Mesendoderm (in vitro differentiated cells): Measurements from ENCODE around the gene ANK3.

Experiments
- DNase-seq: peaks from one replicate; pipeline ENCODE4 v3.0.0; 2013
- H2AK5ac ChIP-seq: 2 replicates; pipeline ENCODE4 v1.6.1; 2013; ENCODE audit warnings: low read length, inconsistent platforms
- H2BK120ac ChIP-seq: 2 replicates; pipeline ENCODE4 v1.6.1; 2013; ENCODE audit warnings: low read depth, mild to moderate bottlenecking, low read length, moderate library complexity, mixed read lengths
- H2BK15ac ChIP-seq: replicated peaks from 2 replicates; pipeline ENCODE4 v1.6.1; 2013; ENCODE audit warnings: low read depth, mild to moderate bottlenecking, moderate library complexity
- H2BK5ac ChIP-seq: 2 replicates; pipeline ENCODE4 v1.6.1; 2013; ENCODE audit warnings: low read length, inconsistent platforms
- H3K18ac ChIP-seq: 2 replicates; pipeline ENCODE4 v1.6.1; 2013; ENCODE audit warnings: mild to moderate bottlenecking, low read length, mixed read lengths
- H3K23ac ChIP-seq: one replicate; pipeline ENCODE4 v1.6.1; 2013; ENCODE audit warnings: low read length
- H3K27ac ChIP-seq: 2 replicates; pipeline ENCODE4 v1.5.1; 2013; ENCODE audit warnings: low read depth, mild to moderate bottlenecking, inconsistent platforms, low read length, moderate library complexity
- H3K27me3 ChIP-seq: 2 replicates; pipeline ENCODE4 v1.6.1; 2013; ENCODE audit warnings: low read length, control low read depth, mild to moderate bottlenecking, inconsistent platforms; ENCODE audit not compliant: insufficient read depth, poor library complexity
- H3K36me3 ChIP-seq: 2 replicates; pipeline ENCODE4 v1.6.1; 2013; ENCODE audit warnings: low read length, inconsistent platforms; ENCODE audit not compliant: control insufficient read depth, insufficient read depth
- H3K4ac ChIP-seq: one replicate; pipeline ENCODE4 v1.6.1; 2013; ENCODE audit warnings: low read depth, mild to moderate bottlenecking, low read length, moderate library complexity
- H3K4me1 ChIP-seq: 2 replicates; pipeline ENCODE4 v1.6.1; 2013; ENCODE audit warnings: low read depth, low read length, inconsistent platforms; ENCODE audit not compliant: control insufficient read depth
- H3K4me2 ChIP-seq: 2 replicates; pipeline ENCODE4 v1.6.1; 2013; ENCODE audit warnings: low read length
- H3K4me3 ChIP-seq: 2 replicates; pipeline ENCODE4 v1.5.1; 2013; ENCODE audit warnings: mild to moderate bottlenecking, low read length
- H3K56ac ChIP-seq: one replicate; pipeline ENCODE4 v1.6.1; 2013; ENCODE audit warnings: low read length
- H3K79me1 ChIP-seq: 2 replicates; pipeline ENCODE4 v1.6.1; 2013; ENCODE audit warnings: low read length, inconsistent platforms
- H3K79me2 ChIP-seq: 2 replicates; pipeline ENCODE4 v1.6.1; 2013; ENCODE audit warnings: mild to moderate bottlenecking, low read length; ENCODE audit not compliant: control insufficient read depth, insufficient read depth
- H3K9ac ChIP-seq: 2 replicates; pipeline ENCODE4 v1.6.1; 2013; ENCODE audit warnings: low read length, inconsistent platforms
- H4K5ac ChIP-seq: one replicate; pipeline ENCODE4 v1.6.1; 2013; ENCODE audit warnings: low read length
- H4K8ac ChIP-seq: one replicate; pipeline ENCODE4 v1.6.1; 2013; ENCODE audit warnings: low read depth, mild to moderate bottlenecking, control low read depth, low read length, moderate library complexity
- WGBS: extraction: QIAGEN DNeasy Blood & Tissue Kit; methylation state at CpG from one replicate; pipeline ENCODE4 v1.1.7; 2013; ENCODE audit warnings: low lambda C conversion rate, missing lambda C conversion rate; ENCODE audit not compliant: insufficient coverage; ENCODE audit errors: extremely low coverage; 5-methylcytosine and 5-hydroxymethylcytosine counted together

Gene ANK3

GRCh38 chr10:60043561-60044241 is 346.0 kb downstream of the ANK3 start:
- H3K27ac ChIP-seq, result no peak overlapping the region
- no CpG with 5 or more reads among the region's 6 CpGs for WGBS

GRCh38 chr10:60042914-60043313 is 346.8 kb downstream of the ANK3 start:
- Histone ChIP-seq H2BK120ac (no peak overlapping the region), H3K36me3 (no peaks in the 10 kb centered on the region), H3K79me1 (no peaks in the 10 kb centered on the region), H4K5ac (no peak overlapping the region), H3K27me3 (no peaks in the 10 kb centered on the region), H2BK5ac (no peak overlapping the region), H3K4me1 (no peaks in the 10 kb centered on the region), H3K56ac (no peak overlapping the region), H3K23ac (no peak overlapping the region), H3K4me3 (no peak overlapping the region), H3K4ac (no peak overlapping the region), H3K27ac (no peak overlapping the region), H4K8ac (no peak overlapping the region), H2BK15ac (no peak overlapping the region), H3K9ac (no peak overlapping the region), H2AK5ac (no peak overlapping the region), H3K79me2 (no peaks in the 10 kb centered on the region), H3K18ac (no peak overlapping the region), H3K4me2 (no peak overlapping the region)
- WGBS, result no CpG with 5 or more reads among the region's 2 CpGs
- DNase-seq, result no peak

More at GRCh38 chr10:60043561-60044241, 346.0 kb downstream of the ANK3 start:
- Histone ChIP-seq H2AK5ac (no peak overlapping the region), H3K4me2 (no peak overlapping the region), H3K9ac (no peak overlapping the region), H2BK5ac (no peak overlapping the region), H3K4me3 (no peak overlapping the region), H3K23ac (no peak overlapping the region), H3K56ac (no peak overlapping the region), H4K5ac (no peak overlapping the region), H2BK120ac (no peak overlapping the region), H3K27me3 (no peaks in the 10 kb centered on the region), H3K4ac (no peak overlapping the region), H3K79me2 (no peaks in the 10 kb centered on the region), H3K4me1 (no peaks in the 10 kb centered on the region), H3K36me3 (no peaks in the 10 kb centered on the region), H2BK15ac (no peak overlapping the region), H3K18ac (no peak overlapping the region), H4K8ac (no peak overlapping the region), H3K79me1 (no peaks in the 10 kb centered on the region)
- DNase-seq, result no peak

GRCh38 chr10:60042262-60042661 is 347.4 kb downstream of the ANK3 start:
- no peak overlapping the region for H3K4me2 ChIP-seq
- H3K56ac ChIP-seq, result no peak overlapping the region
- no peak overlapping the region for H3K23ac ChIP-seq
- H3K4me1 ChIP-seq, result no peaks in the 10 kb centered on the region
- H4K5ac ChIP-seq, result no peak overlapping the region
- H2BK15ac ChIP-seq, result no peak overlapping the region
- no peak overlapping the region for H3K27ac ChIP-seq
- H3K36me3 ChIP-seq, result no peaks in the 10 kb centered on the region
- H3K4ac ChIP-seq, result no peak overlapping the region
- H3K18ac ChIP-seq, result no peak overlapping the region
- H2BK120ac ChIP-seq, result no peak overlapping the region
- no peaks in the 10 kb centered on the region for H3K79me2 ChIP-seq
- no CpG with 5 or more reads among the region's 5 CpGs for WGBS
- no peak overlapping the region for H3K9ac ChIP-seq
- no peak overlapping the region for H2BK5ac ChIP-seq
- H3K27me3 ChIP-seq, result no peaks in the 10 kb centered on the region
- H4K8ac ChIP-seq, result no peak overlapping the region
- DNase-seq, result no peak
- no peaks in the 10 kb centered on the region for H3K79me1 ChIP-seq
- H2AK5ac ChIP-seq, result no peak overlapping the region
- H3K4me3 ChIP-seq, result no peak overlapping the region

DNA sequence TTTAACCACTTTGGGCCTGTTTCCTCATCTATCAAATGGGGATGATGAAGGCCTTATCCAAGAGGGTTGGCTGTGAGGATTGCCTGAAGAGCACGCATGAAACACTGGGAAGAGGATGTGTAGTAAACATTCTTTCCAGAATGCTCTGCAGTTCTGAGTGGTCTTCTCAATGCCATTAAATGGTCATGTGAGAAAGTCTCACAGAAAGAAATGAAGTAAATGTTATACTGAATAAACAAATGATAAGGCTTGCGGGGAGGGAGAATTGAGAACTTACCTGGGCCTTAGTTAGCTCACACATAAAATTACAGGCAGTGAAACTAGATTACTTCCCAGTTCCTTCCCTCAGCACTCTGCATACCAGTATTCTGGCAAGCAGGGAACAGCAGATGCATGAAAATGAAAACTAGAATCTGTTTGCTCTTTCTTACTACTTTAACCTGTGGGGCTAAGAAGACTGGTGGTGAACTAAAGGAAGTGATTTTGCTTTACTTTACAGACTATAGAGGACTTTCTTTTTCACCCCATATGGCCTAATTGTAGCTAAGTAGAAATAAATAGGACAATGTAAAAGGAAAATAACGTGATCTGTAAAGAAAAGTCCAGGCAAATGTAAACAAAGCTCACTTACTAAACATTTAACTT is 348.1 kb downstream of the ANK3 start:
- no peak overlapping the region for H4K8ac ChIP-seq
- no peak overlapping the region for H3K4me2 ChIP-seq
- H3K23ac ChIP-seq, result no peak overlapping the region
- no peak for DNase-seq
- no peak overlapping the region for H3K56ac ChIP-seq
- H4K5ac ChIP-seq, result no peak overlapping the region
- H3K27me3 ChIP-seq, result no peaks in the 10 kb centered on the region
- no peak overlapping the region for H3K4ac ChIP-seq
- no peak overlapping the region for H2BK5ac ChIP-seq
- no peak overlapping the region for H2BK120ac ChIP-seq
- H3K36me3 ChIP-seq, result no peaks in the 10 kb centered on the region
- no peaks in the 10 kb centered on the region for H3K4me1 ChIP-seq
- no peak overlapping the region for H2BK15ac ChIP-seq
- no CpG with 5 or more reads among the region's 3 CpGs for WGBS
- no peak overlapping the region for H3K18ac ChIP-seq
- H3K79me1 ChIP-seq, result no peaks in the 10 kb centered on the region
- no peak overlapping the region for H2AK5ac ChIP-seq
- no peaks in the 10 kb centered on the region for H3K79me2 ChIP-seq
- H3K4me3 ChIP-seq, result no peak overlapping the region
- H3K27ac ChIP-seq, result no peak overlapping the region
- H3K9ac ChIP-seq, result no peak overlapping the region

- Histone ChIP-seq H3K4me2 (no peak overlapping the region), H4K5ac (no peak overlapping the region), H3K4me3 (no peak overlapping the region), H3K27ac (no peak overlapping the region), H3K4me1 (no peaks in the 10 kb centered on the region), H2AK5ac (no peak overlapping the region), H3K79me1 (no peaks in the 10 kb centered on the region), H2BK120ac (no peak overlapping the region), H3K4ac (no peak overlapping the region), H3K9ac (no peak overlapping the region), H3K79me2 (no peaks in the 10 kb centered on the region), H3K36me3 (no peaks in the 10 kb centered on the region), H3K18ac (no peak overlapping the region), H3K27me3 (no peaks in the 10 kb centered on the region), H3K56ac (no peak overlapping the region), H4K8ac (no peak overlapping the region), H2BK15ac (no peak overlapping the region), H2BK5ac (no peak overlapping the region), H3K23ac (no peak overlapping the region)
- no CpG with 5 or more reads among the region's 3 CpGs for WGBS
- no peak for DNase-seq
Observed at GRCh38 chr10:60040014-60040662, 349.5 kb downstream of the ANK3 start.
